ENCODE results near the gene GATAD2B. TPM values are rescaled to one million over a fixed set of nuclear protein-coding genes. Genes with fewer than 3 reads are reported as not detected.

Gene GATAD2B
- polyA plus RNA-seq, 1 experiment: 4.8 TPM

GRCh38 chr1:153799566-153800465 lies 123.0 kb downstream of the GATAD2B start:
- Histone ChIP-seq H3K4me3 (ENCODE audit: low read depth, low read length) (no peak overlapping the region), H3K27me3 (ENCODE audit: control insufficient read depth, insufficient read depth, low read length) (no peaks in the 10 kb centered on the region), H3K9me3 (ENCODE audit: control insufficient read depth, insufficient read depth, low read length) (no peaks in the 10 kb centered on the region), H3K27ac (ENCODE audit: low read depth, low read length) (no peak overlapping the region)
- DNase-seq (ENCODE audit: low read depth, low spot score): no peak
- ChIA-PET POLR2A (no interaction called here), CTCF (no interaction called here)
- no peak for TF ChIP-seq CTCF (IDR thresholded peaks at IDR 0.05; ENCODE audit: low read depth, low read length)

DNA sequence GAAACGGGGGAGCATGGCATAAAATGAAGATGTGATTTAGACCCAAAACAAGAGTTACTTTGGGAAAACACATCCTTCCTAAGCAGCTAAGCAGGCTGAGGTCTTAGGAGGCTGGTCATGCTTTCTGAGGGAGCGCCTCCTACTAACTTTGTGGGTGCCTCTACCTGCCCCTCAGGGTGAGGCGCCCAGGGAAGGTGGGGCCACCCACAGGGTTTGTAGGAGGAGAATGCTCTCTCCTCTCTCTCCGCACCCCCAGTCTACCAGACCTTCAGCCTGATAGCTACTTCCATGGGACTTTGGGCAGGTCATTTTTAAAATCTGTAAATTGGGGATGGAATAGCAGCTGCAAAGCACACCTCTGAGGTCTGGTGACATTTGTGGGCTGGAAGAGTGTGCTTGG lies 123.8 kb downstream of the GATAD2B start:
- CTCF ChIA-PET: interaction anchor here (1.0 to 4.3 kb wide), 4 partner anchors 9 to 187 kb away, joined by 3 to 44 read pairs (median 11); partner anchors contain the start of genes DENND4B and RAB13
- POLR2A ChIA-PET: no interaction called here

DNA sequence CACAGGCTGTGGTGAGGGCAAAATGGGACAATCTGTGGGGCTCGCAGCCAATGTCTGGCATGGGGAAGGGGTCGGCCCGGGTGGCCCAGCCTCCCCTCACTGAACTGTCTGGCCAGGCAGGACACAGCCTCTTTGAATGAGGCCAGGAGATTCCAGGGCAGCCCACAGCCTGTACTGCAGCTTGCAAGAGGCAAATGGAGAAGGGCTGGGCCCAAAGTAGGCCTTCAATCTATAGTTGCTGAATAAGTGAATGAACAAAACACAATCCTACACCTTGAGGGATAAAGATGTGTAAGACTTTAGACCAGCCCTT lies 124.3 kb downstream of the GATAD2B start:
- ChIA-PET CTCF (interaction anchor here (0.5 to 4.3 kb wide), 7 partner anchors 9 to 1319 kb away, joined by 3 to 44 read pairs (median 4); partner anchors contain the start of genes DENND4B and RAB13), POLR2A (no interaction called here)
- TF ChIP-seq CTCF (IDR thresholded peaks at IDR 0.05; ENCODE audit: low read depth, low read length): no peak
- no peaks in the 10 kb centered on the region for H3K27me3 ChIP-seq (ENCODE audit: control insufficient read depth, insufficient read depth, low read length)
- H3K9me3 ChIP-seq (ENCODE audit: control insufficient read depth, insufficient read depth, low read length): no peaks in the 10 kb centered on the region
- DNase-seq (ENCODE audit: low read depth, low spot score): no peak
- no peak overlapping the region for H3K27ac ChIP-seq (ENCODE audit: low read depth, low read length)
- no peak overlapping the region for H3K4me3 ChIP-seq (ENCODE audit: low read depth, low read length)

More for the DNA sequence above, 123.8 kb downstream of the GATAD2B start:
- TF ChIP-seq CTCF (IDR thresholded peaks at IDR 0.05; ENCODE audit: low read depth, low read length): no peak
- Histone ChIP-seq H3K4me3 (ENCODE audit: low read depth, low read length) (no peak overlapping the region), H3K9me3 (ENCODE audit: control insufficient read depth, insufficient read depth, low read length) (no peaks in the 10 kb centered on the region), H3K27ac (ENCODE audit: low read depth, low read length) (no peak overlapping the region), H3K27me3 (ENCODE audit: control insufficient read depth, insufficient read depth, low read length) (no peaks in the 10 kb centered on the region)
- DNase-seq (ENCODE audit: low read depth, low spot score): no peak

DNA sequence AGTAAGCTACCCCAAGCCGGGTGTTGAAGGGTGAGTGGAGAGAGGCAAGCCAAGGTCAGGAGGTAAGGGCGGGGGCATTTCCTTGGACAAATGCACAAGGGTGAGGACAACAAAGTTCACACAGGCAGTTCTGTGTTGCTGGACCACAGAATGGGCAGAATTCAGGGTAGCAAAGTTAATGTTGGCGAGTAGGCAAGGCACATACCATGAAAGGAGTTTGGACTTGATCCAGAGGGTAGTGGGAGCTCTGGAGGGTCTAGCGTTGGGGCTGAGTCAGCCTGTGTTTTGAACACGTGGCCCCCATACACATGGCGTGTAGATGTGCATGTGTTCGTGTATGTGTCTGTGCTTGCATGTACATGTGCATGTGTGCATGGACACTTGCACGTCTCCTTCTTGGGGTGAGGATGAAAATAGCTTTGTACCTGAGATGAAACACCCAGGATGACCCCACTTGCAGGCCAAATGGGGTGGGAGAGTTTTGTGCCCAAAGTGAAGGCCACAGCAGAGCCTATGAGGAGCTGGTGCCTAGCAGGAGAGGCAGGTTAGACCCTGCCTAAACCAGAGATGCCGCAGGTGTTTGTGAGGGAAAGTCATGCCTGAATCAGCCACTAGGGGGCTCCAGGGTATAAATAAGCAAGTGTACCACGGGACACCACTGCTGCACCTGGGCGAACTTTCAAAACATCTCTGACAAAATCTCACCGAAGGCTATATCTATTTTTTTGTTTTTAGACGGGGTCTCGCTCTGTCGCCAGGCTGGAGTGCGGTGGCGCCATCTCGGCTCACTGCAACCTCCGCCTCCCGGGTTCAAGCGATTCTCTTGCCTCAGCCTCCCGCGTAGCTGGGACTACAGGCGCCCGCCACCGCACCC lies 125.7 kb downstream of the GATAD2B start:
- peak; percentile 21 for DNase-seq (ENCODE audit: low read depth, low spot score)
- peaks cover under 1% of the 10 kb centered on the region; the same call in 1 of the 2 replicates for H3K9me3 ChIP-seq (ENCODE audit: control insufficient read depth, insufficient read depth, low read length)
- TF ChIP-seq CTCF (IDR thresholded peaks at IDR 0.05; ENCODE audit: low read depth, low read length): peak; percentile 82
- H3K27ac ChIP-seq (ENCODE audit: low read depth, low read length): no peak overlapping the region
- no peak overlapping the region for H3K4me3 ChIP-seq (ENCODE audit: low read depth, low read length)
- H3K27me3 ChIP-seq (ENCODE audit: control insufficient read depth, insufficient read depth, low read length): no peaks in the 10 kb centered on the region
- POLR2A ChIA-PET: no interaction called here
- CTCF ChIA-PET: interaction anchor here (0.5 to 4.3 kb wide), 16 partner anchors 9 to 445 kb away, joined by 3 to 44 read pairs (median 4); partner anchors contain the start of genes DENND4B, JTB, NPR1 and RAB13

Data from AG04450 (cell line).